Cardiac atrium fibroblast (primary cell): ENCODE results near the gene GLRX5. TPM values are rescaled to one million over a fixed set of nuclear protein-coding genes. Genes with fewer than 3 reads are reported as not detected.

ENCODE experiments used
- total RNA-seq: library from RNA; depleted of rRNA; stranded (reverse); fragments of >200 nt; gene quantifications from 2 replicates; pipeline ENCODE4 v1.2.3, GENCODE V29; 2015

GLRX5 gene
- total RNA-seq, result 38.7 and 40.3 TPM in 2 replicates

DNA sequence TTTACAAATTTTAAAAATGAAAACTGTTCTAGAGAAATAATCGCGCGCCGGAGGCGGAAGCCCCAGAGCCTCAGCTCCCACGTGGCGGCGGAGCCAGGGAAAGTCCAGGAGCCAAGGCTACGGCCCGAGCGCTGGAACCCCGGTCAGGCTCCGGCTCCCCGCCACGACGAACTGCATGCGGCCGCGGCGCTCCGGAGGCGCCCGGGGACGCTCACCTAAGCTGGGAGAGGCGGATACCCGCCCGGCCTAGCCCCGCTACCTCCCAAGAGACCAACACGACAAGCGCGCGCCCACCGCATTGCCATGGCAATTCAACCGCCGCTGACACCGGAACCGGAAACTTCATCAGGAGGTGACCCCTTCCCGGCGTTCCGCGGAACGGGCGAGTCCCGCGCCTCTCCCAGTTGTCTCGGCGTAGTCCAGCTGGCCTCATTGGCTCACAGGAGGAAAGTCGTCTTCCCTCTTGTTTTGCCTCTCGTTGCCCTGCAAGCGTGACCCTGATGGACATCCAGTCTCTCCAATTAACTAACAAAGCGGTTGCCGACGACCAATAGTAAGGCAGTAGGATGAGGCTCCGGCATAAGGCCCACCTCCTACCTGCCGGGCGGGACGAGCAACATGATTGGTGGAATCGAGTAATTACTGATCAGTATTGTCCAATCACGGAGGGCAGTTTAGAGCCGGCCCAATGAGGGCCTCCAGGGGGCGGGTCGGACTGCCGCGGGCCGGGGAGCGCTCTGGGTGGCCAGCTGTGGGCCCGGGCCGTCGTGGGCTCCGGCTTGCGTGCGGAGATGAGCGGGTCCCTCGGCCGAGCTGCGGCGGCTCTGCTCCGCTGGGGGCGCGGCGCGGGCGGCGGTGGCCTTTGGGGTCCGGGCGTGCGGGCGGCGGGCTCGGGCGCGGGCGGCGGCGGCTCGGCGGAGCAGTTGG is at the start of gene GLRX5:
TSS of gene GLRX5 (plus strand) at position 752 of the 927 bp plus-strand sequence. CDS start at position 792, 40 bp downstream.

GRCh38 chr14:95516554-95517181 is 18.2 kb upstream of the GLRX5 start, which contains the start of gene SYNE3:
SYNE3 (minus strand) TSS chr14:95516650; CDS start chr14:95475821, 40,829 bp downstream.

Other genes starting within 250 kb of the GLRX5 start
- gene CLMN, start 215.1 kb upstream of the GLRX5 start, total RNA-seq, result 0.81 and 7.2 TPM in 2 replicates
- gene SYNE3, start 18.4 kb upstream of the GLRX5 start, total RNA-seq, result 15.6 and 15.9 TPM in 2 replicates
- gene TCL1B, start 151.4 kb downstream of the GLRX5 start, total RNA-seq, result not detected in 2 replicates
- not detected in 2 replicates for gene TCL1A, start 179.1 kb downstream of the GLRX5 start, total RNA-seq